GM18867 (cell line): ENCODE measurements around the gene CLDN5.

Source experiments
- ATAC-seq: cut with Tn5 transposase; IDR thresholded peaks from one replicate; pipeline ENCODE4 v1.9.1; 2021; ENCODE audit warnings: mild to moderate bottlenecking, moderate library complexity; ENCODE audit not compliant: unreplicated experiment

Gene CLDN5

GRCh38 chr22:19488285-19488684 is 35.9 kb downstream of the CLDN5 start:
- ATAC-seq, result no peak

- ATAC-seq, result no peak
These were observed 40.5 kb downstream of the CLDN5 start for GRCh38 chr22:19483481-19484244.

GRCh38 chr22:19482297-19482696 is 41.9 kb downstream of the CLDN5 start:
- ATAC-seq, result no peak

GRCh38 chr22:19480789-19481188 is 43.4 kb downstream of the CLDN5 start:
- no peak for ATAC-seq

GRCh38 chr22:19480173-19480568 is 44.0 kb downstream of the CLDN5 start:
- no peak for ATAC-seq

GRCh38 chr22:19479355-19480172 is 44.6 kb downstream of the CLDN5 start, which contains the start of gene CDC45:
TSS of gene CDC45 (plus strand) at chr22:19479920. CDS start at chr22:19479969, 49 bp downstream.
- ATAC-seq, result peak; percentile 86

GRCh38 chr22:19478901-19479354 is 45.3 kb downstream of the CLDN5 start, which contains the start of gene UFD1:
TSS of gene UFD1 (minus strand) at chr22:19479193. CDS start at chr22:19479085, 108 bp downstream.
- peak; percentile 56 for ATAC-seq

- ATAC-seq, result no peak
These were observed 45.9 kb downstream of the CLDN5 start for GRCh38 chr22:19478045-19478900.

- ATAC-seq, result no peak
These were observed 46.7 kb downstream of the CLDN5 start for GRCh38 chr22:19477321-19478044.

GRCh38 chr22:19476023-19476422 is 48.2 kb downstream of the CLDN5 start:
- no peak for ATAC-seq

GRCh38 chr22:19473578-19473977 is 50.6 kb downstream of the CLDN5 start:
- no peak for ATAC-seq
